ENCODE results near the gene INKA2.

INKA2 gene

GRCh38 chr1:111706921-111707320 lies 32.3 kb downstream of the INKA2 start:
- Histone ChIP-seq H3K79me1 (replicated peaks; ENCODE audit: low read length, poor library complexity, severe bottlenecking) (peaks cover 8% of the 10 kb centered on the region), H3K9ac (ENCODE audit: low read length) (peak overlapping the region; percentile 28), H3K14ac (ENCODE audit: low read length in 2 of 2) (no peak overlapping the region), H2BK120ac (ENCODE audit: low read depth, low read length) (no peak overlapping the region), H3K27ac (ENCODE audit: low read length, poor library complexity, severe bottlenecking) (no peak overlapping the region), H2AFZ (ENCODE audit: low read depth, low read length) (no peak overlapping the region), H3K4me1 (ENCODE audit: control insufficient read depth, insufficient read depth, low read depth, low read length) (peaks cover 7% of the 10 kb centered on the region), H3K9me3 (ENCODE audit: control insufficient read depth, low read length) (no peaks in the 10 kb centered on the region), H3K4me3 (ENCODE audit: insufficient read depth in 1 of 2, low read depth in 1 of 2, low read length in 2 of 2) (no peak overlapping the region), H3K27me3 (ENCODE audit: control insufficient read depth in 1 of 2, insufficient read depth in 1 of 2, low read length in 2 of 2) (no peaks in the 10 kb centered on the region), H3K23ac (ENCODE audit: low read length in 2 of 2) (no peak overlapping the region), H3K4ac (ENCODE audit: low read depth in 1 of 2, low read length in 2 of 2) (no peak overlapping the region), H4K91ac (ENCODE audit: low read length) (no peak overlapping the region), H2AK5ac (ENCODE audit: low read length, severe bottlenecking) (no peak overlapping the region), H3K4me2 (ENCODE audit: low read length, poor library complexity, severe bottlenecking) (no peak overlapping the region), H3K36me3 (ENCODE audit: control insufficient read depth in 1 of 2, insufficient read depth in 2 of 2, low read depth in 1 of 2, low read length in 2 of 2) (peaks cover 5 to 90% of the 10 kb centered on the region in 2 experiments), H2BK5ac (ENCODE audit: low read depth, low read length, poor library complexity, severe bottlenecking) (no peak overlapping the region), H2BK15ac (ENCODE audit: low read depth, poor library complexity, severe bottlenecking) (no peak overlapping the region), H2BK12ac (ENCODE audit: low read length in 2 of 2) (no peak overlapping the region), H4K8ac (ENCODE audit: low read length) (no peak overlapping the region), H3K18ac (ENCODE audit: low read depth in 1 of 2, low read length in 2 of 2) (no peak overlapping the region)
- WGBS = 17% methylated on average over 1 of the region's 2 CpGs
- DNase-seq = peak; percentile 62

GRCh38 chr1:111705841-111706240 lies 33.4 kb downstream of the INKA2 start:
- no peak overlapping the region for H4K91ac ChIP-seq (ENCODE audit: low read length)
- 84% methylated on average over 2 of the region's 3 CpGs for WGBS

GRCh38 chr1:111704776-111705175 lies 34.4 kb downstream of the INKA2 start:
- Histone ChIP-seq H3K4me2 (ENCODE audit: low read length, poor library complexity, severe bottlenecking) (no peak overlapping the region), H3K4ac (ENCODE audit: low read depth in 1 of 2, low read length in 2 of 2) (no peak overlapping the region), H3K4me1 (ENCODE audit: control insufficient read depth, insufficient read depth, low read depth, low read length) (peaks cover 6% of the 10 kb centered on the region), H2AFZ (ENCODE audit: low read depth, low read length) (no peak overlapping the region), H3K18ac (ENCODE audit: low read depth in 1 of 2, low read length in 2 of 2) (no peak overlapping the region), H3K27me3 (ENCODE audit: control insufficient read depth in 1 of 2, insufficient read depth in 1 of 2, low read length in 2 of 2) (no peaks in the 10 kb centered on the region), H3K9ac (ENCODE audit: low read length) (no peak overlapping the region), H2BK12ac (ENCODE audit: low read length in 2 of 2) (no peak overlapping the region), H2BK5ac (ENCODE audit: low read depth, low read length, poor library complexity, severe bottlenecking) (no peak overlapping the region), H4K8ac (ENCODE audit: low read length) (no peak overlapping the region), H2BK120ac (ENCODE audit: low read depth, low read length) (no peak overlapping the region), H3K14ac (ENCODE audit: low read length in 2 of 2) (no peak overlapping the region), H3K23ac (ENCODE audit: low read length in 2 of 2) (no peak overlapping the region), H3K9me3 (ENCODE audit: control insufficient read depth, low read length) (no peaks in the 10 kb centered on the region), H2AK5ac (ENCODE audit: low read length, severe bottlenecking) (no peak overlapping the region), H3K36me3 (ENCODE audit: control insufficient read depth in 1 of 2, insufficient read depth in 2 of 2, low read depth in 1 of 2, low read length in 2 of 2) (peaks cover 5 to 91% of the 10 kb centered on the region in 2 experiments), H3K4me3 (ENCODE audit: insufficient read depth in 1 of 2, low read depth in 1 of 2, low read length in 2 of 2) (no peak overlapping the region), H4K91ac (ENCODE audit: low read length) (no peak overlapping the region), H3K27ac (ENCODE audit: low read length, poor library complexity, severe bottlenecking) (no peak overlapping the region), H2BK15ac (ENCODE audit: low read depth, poor library complexity, severe bottlenecking) (no peak overlapping the region), H3K79me1 (replicated peaks; ENCODE audit: low read length, poor library complexity, severe bottlenecking) (peaks cover 8% of the 10 kb centered on the region)
- no peak for DNase-seq

More at GRCh38 chr1:111705841-111706240, 33.4 kb downstream of the INKA2 start:
- no peak for DNase-seq
- peaks cover 6% of the 10 kb centered on the region for H3K4me1 ChIP-seq (ENCODE audit: control insufficient read depth, insufficient read depth, low read depth, low read length)
- H3K9ac ChIP-seq (ENCODE audit: low read length) = no peak overlapping the region
- H2AK5ac ChIP-seq (ENCODE audit: low read length, severe bottlenecking) = no peak overlapping the region
- H3K18ac ChIP-seq (ENCODE audit: low read depth in 1 of 2, low read length in 2 of 2) = peak overlapping the region in 1 of 2 experiments; percentile 97
- peaks cover 8% of the 10 kb centered on the region for H3K79me1 ChIP-seq (replicated peaks; ENCODE audit: low read length, poor library complexity, severe bottlenecking)
- peak overlapping the region; percentile 90 for H4K8ac ChIP-seq (ENCODE audit: low read length)
- H3K4me2 ChIP-seq (ENCODE audit: low read length, poor library complexity, severe bottlenecking) = no peak overlapping the region
- H3K27me3 ChIP-seq (ENCODE audit: control insufficient read depth in 1 of 2, insufficient read depth in 1 of 2, low read length in 2 of 2) = no peaks in the 10 kb centered on the region
- no peak overlapping the region for H3K14ac ChIP-seq (ENCODE audit: low read length in 2 of 2)
- H2BK5ac ChIP-seq (ENCODE audit: low read depth, low read length, poor library complexity, severe bottlenecking) = no peak overlapping the region
- H3K23ac ChIP-seq (ENCODE audit: low read length in 2 of 2) = no peak overlapping the region
- peak overlapping the region in 1 of 2 experiments; percentile 80 for H3K4ac ChIP-seq (ENCODE audit: low read depth in 1 of 2, low read length in 2 of 2)
- no peak overlapping the region for H2BK15ac ChIP-seq (ENCODE audit: low read depth, poor library complexity, severe bottlenecking)
- H3K4me3 ChIP-seq (ENCODE audit: insufficient read depth in 1 of 2, low read depth in 1 of 2, low read length in 2 of 2) = no peak overlapping the region
- no peak overlapping the region for H2BK120ac ChIP-seq (ENCODE audit: low read depth, low read length)
- H3K27ac ChIP-seq (ENCODE audit: low read length, poor library complexity, severe bottlenecking) = no peak overlapping the region
- H3K36me3 ChIP-seq (ENCODE audit: control insufficient read depth in 1 of 2, insufficient read depth in 2 of 2, low read depth in 1 of 2, low read length in 2 of 2) = peaks cover 5 to 90% of the 10 kb centered on the region in 2 experiments
- H2BK12ac ChIP-seq (ENCODE audit: low read length in 2 of 2) = peak overlapping the region in 1 of 2 experiments; percentile 89
- H3K9me3 ChIP-seq (ENCODE audit: control insufficient read depth, low read length) = no peaks in the 10 kb centered on the region
- no peak overlapping the region for H2AFZ ChIP-seq (ENCODE audit: low read depth, low read length)

- H3K4me2 ChIP-seq (ENCODE audit: low read length, poor library complexity, severe bottlenecking) = no peak overlapping the region
- H3K9ac ChIP-seq (ENCODE audit: low read length) = no peak overlapping the region
- peaks cover 5 to 91% of the 10 kb centered on the region in 2 experiments for H3K36me3 ChIP-seq (ENCODE audit: control insufficient read depth in 1 of 2, insufficient read depth in 2 of 2, low read depth in 1 of 2, low read length in 2 of 2)
- H3K9me3 ChIP-seq (ENCODE audit: control insufficient read depth, low read length) = no peaks in the 10 kb centered on the region
- no peak overlapping the region for H3K18ac ChIP-seq (ENCODE audit: low read depth in 1 of 2, low read length in 2 of 2)
- H4K91ac ChIP-seq (ENCODE audit: low read length) = no peak overlapping the region
- no peak overlapping the region for H2BK5ac ChIP-seq (ENCODE audit: low read depth, low read length, poor library complexity, severe bottlenecking)
- 96% methylated on average over 2 of the region's 2 CpGs for WGBS
- H3K4me3 ChIP-seq (ENCODE audit: insufficient read depth in 1 of 2, low read depth in 1 of 2, low read length in 2 of 2) = no peak overlapping the region
- no peaks in the 10 kb centered on the region for H3K27me3 ChIP-seq (ENCODE audit: control insufficient read depth in 1 of 2, insufficient read depth in 1 of 2, low read length in 2 of 2)
- peaks cover 6% of the 10 kb centered on the region for H3K4me1 ChIP-seq (ENCODE audit: control insufficient read depth, insufficient read depth, low read depth, low read length)
- H3K79me1 ChIP-seq (replicated peaks; ENCODE audit: low read length, poor library complexity, severe bottlenecking) = peaks cover 7% of the 10 kb centered on the region
- H2BK15ac ChIP-seq (ENCODE audit: low read depth, poor library complexity, severe bottlenecking) = no peak overlapping the region
- H3K14ac ChIP-seq (ENCODE audit: low read length in 2 of 2) = no peak overlapping the region
- no peak overlapping the region for H3K27ac ChIP-seq (ENCODE audit: low read length, poor library complexity, severe bottlenecking)
- no peak overlapping the region for H2BK120ac ChIP-seq (ENCODE audit: low read depth, low read length)
- no peak overlapping the region for H2BK12ac ChIP-seq (ENCODE audit: low read length in 2 of 2)
- no peak overlapping the region for H3K23ac ChIP-seq (ENCODE audit: low read length in 2 of 2)
- H4K8ac ChIP-seq (ENCODE audit: low read length) = no peak overlapping the region
- H2AFZ ChIP-seq (ENCODE audit: low read depth, low read length) = no peak overlapping the region
- H3K4ac ChIP-seq (ENCODE audit: low read depth in 1 of 2, low read length in 2 of 2) = no peak overlapping the region
- no peak for DNase-seq
- H2AK5ac ChIP-seq (ENCODE audit: low read length, severe bottlenecking) = no peak overlapping the region
These were observed 35.0 kb downstream of the INKA2 start for GRCh38 chr1:111704240-111704639.

Data from mesenchymal stem cell (in vitro differentiated cells and primary cell).